Astrocyte of the spinal cord (primary cell): ENCODE data around the gene PPIL1.

Experiments
- DNase-seq: peaks from one replicate; pipeline ENCODE4 v3.0.0; 2011; ENCODE audit warnings: low read depth, low spot score
- H3K4me3 ChIP-seq: 2 replicates; pipeline ENCODE4 v1.5.1; 2011; ENCODE audit warnings: low read depth, mild to moderate bottlenecking, low read length, moderate library complexity
- in situ Hi-C: cut with HindIII; loops from 2 replicates; pipeline ENCODE4 v1.10.0; 2017; ENCODE audit warnings: low sequenced_read_pairs
- TF ChIP-seq, protein P1 (sequence below): IDR thresholded peaks from 2 replicates; pipeline ENCODE4 v1.5.1; 2012; ENCODE audit warnings: low read depth, mild to moderate bottlenecking, low read length, inconsistent platforms

The PPIL1 gene

DNA sequence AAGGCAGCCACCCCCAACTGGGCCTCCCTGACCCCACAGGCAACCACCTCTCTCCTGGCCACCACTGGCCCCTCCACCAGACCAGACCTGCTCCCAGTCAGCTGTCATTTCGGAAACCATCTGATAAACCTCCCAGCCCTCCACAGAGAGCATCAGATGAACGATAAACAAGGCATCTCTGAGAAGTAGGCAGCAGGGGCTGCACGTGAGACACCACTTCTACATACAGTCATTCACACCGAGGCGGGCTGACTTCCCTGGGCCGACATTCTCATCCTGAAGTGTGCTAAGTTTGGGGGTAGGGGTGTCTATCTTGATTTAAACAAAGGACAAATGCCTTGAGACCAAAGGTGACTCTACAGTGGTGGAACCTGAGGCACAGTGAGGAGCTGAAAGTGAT lies 49.2 kb downstream of the PPIL1 start:
- in situ Hi-C loops = no loop called here
- no peak for DNase-seq
- H3K4me3 ChIP-seq = no peak overlapping the region
- TF ChIP-seq, protein P1, sequence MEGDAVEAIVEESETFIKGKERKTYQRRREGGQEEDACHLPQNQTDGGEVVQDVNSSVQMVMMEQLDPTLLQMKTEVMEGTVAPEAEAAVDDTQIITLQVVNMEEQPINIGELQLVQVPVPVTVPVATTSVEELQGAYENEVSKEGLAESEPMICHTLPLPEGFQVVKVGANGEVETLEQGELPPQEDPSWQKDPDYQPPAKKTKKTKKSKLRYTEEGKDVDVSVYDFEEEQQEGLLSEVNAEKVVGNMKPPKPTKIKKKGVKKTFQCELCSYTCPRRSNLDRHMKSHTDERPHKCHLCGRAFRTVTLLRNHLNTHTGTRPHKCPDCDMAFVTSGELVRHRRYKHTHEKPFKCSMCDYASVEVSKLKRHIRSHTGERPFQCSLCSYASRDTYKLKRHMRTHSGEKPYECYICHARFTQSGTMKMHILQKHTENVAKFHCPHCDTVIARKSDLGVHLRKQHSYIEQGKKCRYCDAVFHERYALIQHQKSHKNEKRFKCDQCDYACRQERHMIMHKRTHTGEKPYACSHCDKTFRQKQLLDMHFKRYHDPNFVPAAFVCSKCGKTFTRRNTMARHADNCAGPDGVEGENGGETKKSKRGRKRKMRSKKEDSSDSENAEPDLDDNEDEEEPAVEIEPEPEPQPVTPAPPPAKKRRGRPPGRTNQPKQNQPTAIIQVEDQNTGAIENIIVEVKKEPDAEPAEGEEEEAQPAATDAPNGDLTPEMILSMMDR = no peak

- no peak for DNase-seq
- in situ Hi-C loops = no loop called here
- TF ChIP-seq, protein P1 = no peak
- no peak overlapping the region for H3K4me3 ChIP-seq
These were observed 50.4 kb downstream of the PPIL1 start for GRCh38 chr6:36824253-36824652.

GRCh38 chr6:36823421-36824096 lies 51.0 kb downstream of the PPIL1 start:
- in situ Hi-C loops = no loop called here
- DNase-seq = no peak
- H3K4me3 ChIP-seq = no peak overlapping the region
- TF ChIP-seq, protein P1 = no peak

DNA sequence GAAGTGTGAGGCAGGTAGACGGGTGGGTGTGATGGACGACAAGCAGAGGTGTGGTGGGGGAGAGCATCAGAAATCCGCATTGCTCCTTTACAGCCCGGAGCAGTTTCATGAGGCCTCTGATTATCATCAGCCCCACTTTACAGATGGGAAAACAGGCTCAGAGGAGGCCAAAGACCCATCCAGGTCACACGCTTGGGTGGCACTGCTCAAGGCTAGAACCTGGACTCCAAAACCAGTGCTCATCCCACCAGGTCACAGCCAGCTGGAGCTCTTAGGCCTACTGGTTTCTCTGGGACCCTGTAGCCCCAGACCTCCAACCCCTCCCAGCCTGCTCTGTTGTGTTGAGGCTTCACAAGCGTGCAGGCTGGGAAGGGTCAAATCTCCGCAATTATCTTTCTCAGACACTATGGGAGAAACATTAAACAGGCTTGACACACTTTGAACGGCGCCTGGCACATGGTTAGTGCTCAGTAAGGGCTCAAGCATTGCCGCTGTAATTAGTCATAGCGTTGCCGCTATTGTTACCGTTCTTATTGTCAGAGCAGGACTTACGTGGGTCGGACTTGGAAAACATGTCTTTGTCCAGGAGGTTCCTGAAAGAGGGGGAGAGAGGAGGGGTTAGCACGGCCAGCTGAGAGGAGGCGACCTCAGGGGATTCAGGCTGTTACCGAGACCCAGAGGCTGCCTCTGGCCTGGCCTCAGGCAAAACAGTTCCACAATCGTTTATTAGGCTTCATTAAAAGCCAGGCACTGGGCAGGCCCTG lies 51.9 kb downstream of the PPIL1 start:
- TF ChIP-seq, protein P1 = no peak
- DNase-seq = peak; percentile 49
- no peak overlapping the region for H3K4me3 ChIP-seq
- in situ Hi-C loops = no loop called here

DNA sequence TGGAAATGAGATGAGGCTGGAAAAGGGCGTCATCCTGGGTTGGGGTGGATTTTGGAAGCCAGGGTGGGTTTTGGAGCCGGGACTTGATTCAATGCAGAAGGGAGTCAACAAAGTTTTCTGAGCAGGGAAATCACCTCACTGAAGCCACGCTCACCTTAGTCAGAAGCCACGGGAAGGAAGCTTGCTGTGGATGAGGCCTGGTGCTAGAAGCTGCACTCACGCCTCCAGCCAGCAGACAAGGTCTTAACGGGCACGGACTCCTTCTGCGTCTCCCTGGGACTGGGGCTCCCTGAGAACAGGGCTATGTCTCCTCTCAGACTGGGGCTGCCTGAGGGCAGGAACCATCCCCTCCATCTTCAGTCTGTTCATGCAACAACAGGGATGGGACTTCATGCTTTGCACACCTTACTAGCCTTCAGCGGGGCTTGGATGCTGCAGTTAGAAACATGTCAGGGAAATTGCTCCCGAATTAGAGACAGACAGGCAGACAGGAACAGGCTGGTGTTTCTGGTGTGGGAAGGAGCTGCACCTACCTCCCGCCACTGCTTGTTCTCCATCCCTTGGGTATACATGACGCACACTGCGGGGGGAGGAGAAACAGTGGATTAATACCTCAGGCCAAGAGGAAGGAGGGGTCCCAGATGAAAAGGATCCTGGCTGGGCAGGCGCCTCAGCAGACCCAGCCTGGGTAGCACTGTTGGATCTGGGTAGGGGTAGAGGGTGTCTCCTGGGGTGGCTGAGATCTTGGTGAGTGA lies 52.8 kb downstream of the PPIL1 start:
- no peak overlapping the region for H3K4me3 ChIP-seq
- in situ Hi-C loops = no loop called here
- TF ChIP-seq, protein P1 = no peak
- DNase-seq = no peak

- no peak overlapping the region for H3K4me3 ChIP-seq
These were observed 53.7 kb downstream of the PPIL1 start for GRCh38 chr6:36820700-36821580.

More at GRCh38 chr6:36820700-36821580, 53.7 kb downstream of the PPIL1 start:
- TF ChIP-seq, protein P1 = no peak
- in situ Hi-C loops = no loop called here
- DNase-seq = peak; percentile 41
